HG03457 (cell line): ENCODE data around the gene CYBC1.
A peak's percentile ranks its signal among the peaks of the same experiment; 100 is the strongest.

Experiments
- ATAC-seq: cut with Tn5 transposase; IDR thresholded peaks from one replicate; pipeline ENCODE4 v1.9.1; 2021; ENCODE audit warnings: moderate number of reproducible peaks; ENCODE audit not compliant: unreplicated experiment

CYBC1 gene

DNA sequence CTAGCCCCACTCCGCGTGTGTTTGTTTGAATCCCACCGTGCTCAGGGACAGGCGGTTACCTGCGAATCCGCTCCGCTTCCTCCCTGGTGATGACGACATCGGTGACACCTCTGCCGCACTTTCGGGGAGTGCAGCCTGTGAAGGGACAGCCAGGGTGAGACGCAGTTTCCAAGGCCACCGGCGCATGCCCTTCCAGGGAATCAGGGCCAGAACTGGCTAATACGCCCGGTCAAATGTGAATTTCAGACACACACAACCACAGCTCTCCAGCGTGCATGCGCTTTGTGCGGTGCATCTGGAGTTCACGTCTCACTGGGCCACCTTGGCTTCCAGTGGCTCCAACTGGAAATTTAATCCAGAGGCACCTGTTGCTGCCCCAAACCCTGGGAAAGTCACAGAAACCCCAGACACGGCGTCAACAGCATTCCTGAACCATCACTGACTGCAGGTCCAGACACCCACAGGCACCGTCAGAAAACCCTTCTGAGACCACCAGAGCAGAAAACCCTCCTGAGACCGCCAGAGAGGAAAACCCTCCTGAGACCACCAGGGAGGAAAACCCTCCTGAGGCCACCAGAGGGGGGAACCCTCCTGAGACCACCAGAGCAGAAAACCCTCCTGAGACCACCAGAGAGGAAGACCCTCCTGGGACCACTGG, 39.0 kb downstream of the CYBC1 start:
- no peak for ATAC-seq

DNA sequence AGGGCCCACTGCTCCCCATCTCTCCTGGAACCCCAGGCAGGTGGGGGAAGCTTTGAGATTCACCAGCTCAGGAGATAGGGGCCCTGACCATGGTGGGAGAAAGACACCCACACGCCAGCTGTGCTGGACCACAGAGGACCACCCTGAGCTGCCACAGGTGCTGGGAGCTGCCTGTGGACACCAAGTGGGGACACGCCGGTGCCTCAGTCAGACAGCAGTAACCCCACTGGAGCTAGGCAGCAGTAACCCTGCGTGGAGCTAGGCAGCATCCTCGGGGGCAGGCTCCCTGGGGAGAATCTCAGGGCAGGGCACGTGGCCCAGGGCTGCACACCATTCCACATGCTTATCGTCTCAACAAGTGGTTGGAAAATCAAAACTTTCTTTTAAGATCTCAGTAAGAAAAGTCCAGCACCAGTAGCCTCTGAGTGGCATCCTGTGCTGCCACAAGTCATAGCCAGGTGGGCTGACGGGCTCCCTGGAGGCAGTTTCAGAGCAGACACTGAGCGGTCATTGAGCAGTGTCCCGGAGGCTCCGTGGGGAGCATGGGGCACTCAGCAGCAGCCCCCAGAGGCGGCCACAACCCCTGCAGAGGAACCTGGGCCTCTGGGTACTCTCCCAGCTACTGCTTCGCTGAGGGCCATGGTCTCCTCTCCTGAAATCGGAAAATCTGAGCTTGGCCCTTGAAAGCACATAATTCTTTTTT, 40.4 kb downstream of the CYBC1 start:
- ATAC-seq = no peak

DNA sequence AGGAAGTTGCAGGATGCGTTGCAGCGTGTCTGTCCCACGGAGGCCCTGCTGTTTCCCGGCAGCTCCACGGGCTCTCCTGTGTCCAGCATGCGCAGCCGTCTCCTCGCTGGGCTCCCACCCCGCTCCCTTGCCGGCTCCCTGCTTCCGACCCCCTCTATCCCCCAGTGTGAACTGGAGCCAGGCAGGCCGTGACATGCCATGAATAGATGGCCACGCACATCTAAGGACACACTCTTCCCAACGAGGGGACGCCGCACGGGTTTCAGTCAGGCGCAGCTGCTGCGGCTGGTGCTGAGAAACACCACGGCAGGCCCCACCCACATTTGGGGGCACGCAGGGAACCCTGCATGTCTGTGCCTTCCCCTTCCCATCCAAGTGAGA, 41.6 kb downstream of the CYBC1 start:
- ATAC-seq = no peak

DNA sequence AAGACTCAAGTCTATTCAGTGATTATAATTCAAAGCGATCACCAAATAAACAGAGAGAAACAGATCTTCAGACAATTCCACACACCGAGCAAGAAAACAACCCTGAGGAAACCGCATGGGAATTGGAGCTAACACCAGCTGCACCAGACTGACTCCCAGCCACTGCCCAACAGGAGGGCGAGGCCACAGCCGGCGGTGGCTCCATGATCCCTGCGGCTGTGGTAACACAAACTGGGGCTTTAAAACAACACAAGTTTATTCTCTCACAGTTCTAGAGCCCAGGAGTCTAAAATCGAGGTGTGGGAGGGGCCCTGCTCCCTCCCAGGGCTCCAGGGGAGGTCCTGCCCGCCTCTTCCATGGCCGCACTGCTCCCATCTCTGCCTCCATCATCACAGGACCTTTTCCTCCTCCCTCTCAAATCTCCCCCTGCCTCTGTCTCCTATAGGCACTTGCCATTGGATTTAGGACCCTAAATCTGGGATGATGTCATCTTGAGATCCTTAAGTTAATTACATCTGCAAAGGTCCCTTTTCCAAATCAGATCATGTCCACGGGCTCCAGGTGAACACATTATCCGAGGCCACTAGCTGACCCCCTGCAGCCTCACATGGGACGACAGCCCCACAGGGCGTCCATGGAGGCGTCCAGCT, 42.1 kb downstream of the CYBC1 start:
- no peak for ATAC-seq

DNA sequence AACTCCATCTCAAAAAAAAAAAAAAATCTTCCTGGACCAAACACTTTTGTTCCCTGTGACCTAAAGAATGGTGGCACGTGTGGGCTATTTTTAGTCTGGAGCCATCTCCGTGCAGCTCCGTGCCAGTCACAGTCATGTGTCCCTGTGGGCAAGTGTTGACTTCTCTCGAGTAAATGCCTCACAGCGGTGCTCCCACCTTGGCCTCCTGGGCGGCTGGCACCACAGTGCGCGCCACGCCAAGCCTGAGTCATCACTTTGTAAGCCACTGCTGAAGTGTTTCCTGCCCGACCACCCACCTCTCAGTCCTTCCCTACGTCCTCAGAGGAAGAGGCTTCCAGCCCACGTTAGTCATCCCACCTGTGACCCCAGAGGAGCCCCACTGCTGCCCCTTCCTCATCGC, 43.3 kb downstream of the CYBC1 start:
- ATAC-seq = no peak

DNA sequence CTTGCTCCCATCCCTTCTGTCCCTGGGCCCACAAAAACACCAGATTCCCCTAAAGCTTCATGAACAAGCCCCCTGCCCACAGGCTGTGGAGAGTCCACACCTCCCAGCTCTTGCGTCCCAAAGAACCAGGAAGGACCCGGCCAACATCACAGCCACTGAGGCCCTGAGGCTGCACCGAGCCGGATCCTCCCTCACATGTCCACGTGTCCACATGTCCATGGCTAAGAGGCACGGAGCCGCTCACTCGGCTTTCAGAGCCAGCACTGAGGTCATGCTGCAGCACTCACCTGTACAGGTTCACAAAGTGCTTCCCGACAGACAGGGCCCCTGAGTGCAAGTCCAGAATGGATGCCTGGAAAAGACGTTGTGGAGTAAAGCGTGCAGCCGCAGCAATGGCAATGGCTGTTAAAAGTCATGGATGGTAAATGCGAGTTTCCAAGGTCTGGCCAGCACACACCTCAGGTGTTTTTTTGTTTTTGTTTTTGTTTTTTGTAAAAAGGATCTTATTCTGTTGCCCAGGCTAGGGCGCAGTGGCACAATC, 44.4 kb downstream of the CYBC1 start:
- no peak for ATAC-seq

DNA sequence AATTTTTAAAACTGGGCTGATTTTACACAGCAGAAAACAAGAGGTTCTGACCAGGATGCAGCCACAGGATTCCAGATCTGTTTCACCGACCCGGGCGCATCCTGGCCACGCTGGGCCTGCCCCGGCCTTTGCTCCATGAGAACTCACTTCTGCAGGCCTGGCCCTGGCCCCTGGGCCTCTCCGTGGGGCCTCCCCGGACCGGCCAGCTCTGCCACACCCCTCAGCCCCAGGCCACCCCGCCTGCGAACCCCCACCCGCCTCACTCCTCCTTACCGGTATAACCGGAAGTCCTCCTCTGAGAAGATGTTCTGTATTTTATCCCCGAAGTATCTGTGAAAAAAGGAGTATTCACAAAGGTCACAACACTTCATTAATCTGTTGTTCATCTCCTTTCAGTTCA, 45.5 kb downstream of the CYBC1 start:
- ATAC-seq = no peak

DNA sequence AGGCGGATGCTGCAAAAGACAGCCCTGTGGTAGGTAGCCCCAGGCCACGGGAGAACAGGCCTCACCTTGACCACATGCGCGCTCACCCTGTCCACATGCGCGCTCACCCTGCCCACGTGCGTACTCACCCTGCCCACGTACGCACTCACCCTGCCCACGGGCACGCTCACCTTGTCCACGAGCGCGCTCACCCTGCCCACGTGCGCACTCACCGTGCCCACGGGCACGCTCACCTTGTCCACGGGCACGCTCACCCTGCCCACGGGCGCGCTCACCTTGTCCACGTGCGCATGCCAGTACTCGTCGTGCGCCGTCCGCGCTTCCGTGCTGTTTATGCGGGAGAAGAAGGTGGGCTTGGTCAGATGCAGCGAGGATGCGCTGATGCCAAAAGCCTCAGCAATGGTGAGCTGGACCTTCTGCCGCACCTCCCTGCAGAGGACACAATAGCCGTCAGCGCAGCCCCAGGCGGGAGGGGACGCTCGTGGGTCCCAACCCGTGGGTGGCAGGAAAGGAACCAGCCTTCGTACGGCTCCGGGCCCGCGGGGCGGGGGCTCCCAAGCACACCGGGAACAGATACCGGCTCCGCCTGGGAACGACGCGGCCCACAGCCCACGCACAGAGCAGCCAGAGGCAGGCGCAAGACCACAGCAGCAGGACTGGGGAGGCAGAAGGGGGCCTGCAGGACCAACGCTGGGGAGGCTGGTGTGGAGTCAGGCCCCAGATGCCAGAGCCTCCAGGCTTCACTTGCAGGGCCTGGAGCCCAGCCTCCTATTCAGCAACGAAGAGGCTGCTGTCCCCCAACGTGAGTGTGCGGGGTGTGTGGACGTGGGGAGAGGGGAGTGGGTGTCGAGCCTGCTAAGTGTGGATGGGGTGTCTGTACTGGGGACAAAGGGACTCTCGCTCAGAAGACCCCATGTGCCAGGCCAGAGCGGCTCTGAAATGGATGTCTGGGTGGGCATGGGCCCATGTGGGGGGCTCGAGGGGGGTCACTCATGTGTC, 46.6 kb downstream of the CYBC1 start:
- ATAC-seq = no peak

DNA sequence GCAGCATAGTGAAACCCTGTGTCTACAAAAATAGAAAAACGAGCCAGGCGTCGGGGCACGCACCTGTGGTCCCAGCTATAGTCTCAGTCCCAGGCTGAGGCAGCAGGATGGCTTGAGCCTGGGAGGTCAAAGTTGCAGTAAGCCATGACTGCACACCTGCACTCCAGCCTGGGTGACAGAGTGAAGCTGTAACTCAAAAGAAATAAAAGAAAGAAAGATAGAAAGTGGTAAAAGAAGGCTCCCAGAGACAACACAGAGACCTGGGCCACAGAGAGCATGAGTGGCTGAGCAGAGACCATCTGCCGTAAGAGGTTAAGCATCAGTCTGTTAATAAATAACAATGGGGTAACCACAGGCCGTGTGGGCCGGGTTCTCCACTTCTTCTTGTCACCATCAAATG, 47.7 kb downstream of the CYBC1 start:
- peak; percentile 49 for ATAC-seq

DNA sequence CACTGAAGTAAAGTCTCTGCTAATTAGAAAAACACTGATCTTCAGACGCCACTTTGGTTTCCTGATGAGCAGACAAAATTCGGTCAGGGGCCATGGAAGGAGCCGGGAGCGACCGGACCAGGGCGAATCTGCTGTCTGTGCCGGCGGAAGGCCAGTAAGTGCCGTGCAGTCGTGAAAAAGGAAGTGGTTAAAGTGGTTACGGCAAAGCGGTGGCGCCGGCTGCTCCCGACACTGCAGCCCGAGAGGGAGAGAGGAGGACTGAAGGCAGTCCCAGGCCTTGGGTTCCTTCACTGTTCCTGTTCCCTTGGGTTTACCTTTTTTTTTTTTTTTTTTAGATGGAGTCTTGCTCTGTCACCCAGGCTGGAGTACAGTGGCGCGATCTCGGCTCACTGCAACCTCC, 49.7 kb downstream of the CYBC1 start:
- ATAC-seq = no peak

DNA sequence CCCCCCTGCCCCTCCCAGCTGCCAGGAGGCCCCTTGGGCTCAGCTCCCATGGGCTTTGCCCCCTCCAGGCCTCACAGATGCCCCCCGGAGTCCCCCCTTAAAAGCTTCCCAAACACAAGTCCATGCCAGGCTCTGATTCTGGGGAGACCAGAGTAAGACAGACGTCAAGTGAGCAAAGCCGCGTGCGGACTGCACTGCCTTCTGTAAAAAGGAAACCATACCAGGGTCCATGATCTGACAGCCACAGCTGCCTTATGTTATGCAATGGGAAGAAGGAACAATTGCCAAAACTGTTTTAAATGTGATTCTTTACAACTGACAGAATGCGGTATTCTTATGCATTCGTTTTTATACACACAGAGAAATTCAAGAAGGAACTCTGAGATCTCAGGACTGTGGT, 50.3 kb downstream of the CYBC1 start:
- ATAC-seq = no peak

DNA sequence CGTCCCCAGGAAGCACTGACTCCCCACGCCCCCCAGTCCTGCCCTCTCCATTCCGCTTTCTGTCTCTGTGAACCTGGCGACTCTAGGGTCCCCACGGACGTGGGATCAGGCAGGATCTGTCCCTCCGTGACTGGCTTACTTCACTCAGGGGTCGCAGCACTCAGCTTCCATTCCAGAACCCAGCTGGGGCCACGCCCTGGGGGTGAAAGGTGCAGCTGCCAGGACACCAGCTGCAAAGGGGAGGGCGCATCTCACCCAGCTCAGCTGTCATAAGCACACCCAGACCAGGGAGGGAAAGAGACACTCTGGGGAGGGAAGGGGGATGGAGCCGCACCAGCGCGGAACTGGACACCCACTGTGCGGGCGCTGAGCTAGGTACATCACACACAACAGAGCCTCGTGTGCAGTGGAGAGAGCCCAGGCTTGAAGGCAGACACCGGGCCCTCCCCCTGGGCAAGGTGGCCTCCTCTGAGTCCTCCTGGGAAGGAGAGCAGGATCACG, 50.9 kb downstream of the CYBC1 start:
- no peak for ATAC-seq

DNA sequence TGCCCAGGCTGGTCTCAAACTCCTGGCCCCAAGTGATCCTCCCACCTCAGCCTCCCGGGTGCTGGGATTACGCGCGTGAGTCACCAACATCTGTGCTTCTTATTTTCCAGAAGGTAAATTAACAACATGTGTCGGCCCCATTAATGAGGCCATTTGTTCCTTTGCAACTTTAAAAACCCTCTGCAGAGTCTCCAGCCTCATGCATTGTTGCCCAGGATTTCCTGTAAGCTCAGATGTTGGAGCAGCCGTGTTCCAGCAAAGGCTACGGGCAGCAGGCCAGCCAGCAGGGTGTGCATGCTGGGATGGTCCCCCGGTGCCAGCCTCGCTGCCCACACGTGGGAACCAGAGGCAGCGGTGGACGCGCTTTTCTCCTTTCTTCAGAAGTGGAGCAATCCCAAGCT, 51.5 kb downstream of the CYBC1 start:
- ATAC-seq = no peak

DNA sequence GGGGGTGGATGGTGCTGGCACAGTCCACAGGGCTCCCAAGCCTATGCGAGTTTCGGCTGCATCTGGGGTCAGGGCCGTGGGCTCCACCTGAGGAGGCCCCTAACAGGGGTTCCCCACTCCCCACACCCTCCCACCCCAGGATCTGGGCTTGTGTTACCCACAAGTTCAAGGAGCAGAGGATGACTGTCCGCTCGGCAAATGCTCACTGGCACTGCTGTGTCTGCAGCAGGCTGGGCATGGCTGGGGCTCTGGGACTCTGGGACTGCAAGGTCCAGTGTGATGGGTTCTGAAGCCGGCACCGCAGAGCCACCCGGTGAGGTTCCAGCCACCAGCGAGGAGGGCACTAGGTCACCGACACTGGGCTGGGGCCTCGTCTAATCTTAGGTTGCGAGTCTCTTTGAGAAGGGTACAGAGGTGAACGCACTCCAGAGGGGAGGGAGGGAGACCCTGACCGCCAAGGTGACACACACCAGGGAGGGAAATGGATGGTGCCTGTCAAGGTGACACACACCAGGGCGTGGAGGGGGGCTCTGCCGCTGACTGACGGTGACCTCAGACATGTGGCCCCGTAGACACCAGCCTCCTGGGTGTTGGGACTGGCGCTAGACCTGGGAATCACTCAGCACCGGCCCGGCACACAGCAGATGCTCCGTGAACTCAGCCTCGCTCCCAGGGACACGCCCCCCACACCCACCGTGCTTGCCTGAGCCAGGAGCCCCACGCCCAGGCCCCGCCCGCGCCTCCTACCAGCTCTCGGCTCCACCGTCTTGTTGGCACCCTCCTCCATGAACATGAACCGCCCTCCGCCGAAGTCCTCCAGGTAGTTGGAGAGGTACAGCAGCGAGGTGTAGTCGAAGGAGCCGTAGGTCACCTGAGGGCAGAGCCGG, 52.9 kb downstream of the CYBC1 start:
- ATAC-seq = no peak

DNA sequence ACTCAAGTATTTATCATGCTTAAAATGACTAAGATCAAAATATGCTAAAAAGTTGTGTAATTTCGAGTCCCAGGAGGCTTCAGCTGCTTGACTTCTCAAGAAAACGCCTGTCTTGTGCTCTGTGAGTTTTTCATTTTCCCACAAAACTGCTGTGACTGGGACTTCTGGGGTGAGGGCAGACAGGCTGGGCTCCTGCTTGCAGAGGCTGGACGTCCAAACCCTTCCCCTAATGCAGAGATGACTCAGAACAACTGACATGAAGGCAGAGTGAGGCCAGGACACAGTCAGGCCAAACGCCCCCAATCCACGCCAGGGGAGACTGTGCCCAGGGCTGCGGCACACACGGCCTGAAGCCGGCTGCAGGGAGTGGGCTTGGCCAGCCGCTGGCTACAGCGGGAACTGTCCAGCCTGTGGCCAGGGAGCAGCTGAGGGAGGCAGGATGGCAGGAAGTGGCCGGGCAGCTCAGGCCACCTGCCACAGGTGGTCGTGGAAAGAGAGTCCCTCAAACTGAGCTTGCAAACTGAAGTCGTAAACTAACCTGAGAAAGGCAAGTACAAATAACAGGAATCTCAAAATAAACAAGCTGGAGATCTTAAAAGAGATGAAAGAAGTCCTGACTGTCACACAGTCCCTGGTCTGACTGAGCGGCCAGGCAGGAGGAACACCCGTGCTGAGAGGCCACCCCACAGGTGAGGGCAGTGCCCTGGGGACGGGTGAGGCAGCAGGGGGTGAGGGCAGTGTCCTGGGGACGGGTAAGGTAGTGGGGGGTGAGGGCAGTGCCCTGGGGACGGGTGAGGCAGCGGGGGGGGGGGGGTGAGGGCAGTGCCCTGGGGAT, 53.7 kb downstream of the CYBC1 start:
- no peak for ATAC-seq

DNA sequence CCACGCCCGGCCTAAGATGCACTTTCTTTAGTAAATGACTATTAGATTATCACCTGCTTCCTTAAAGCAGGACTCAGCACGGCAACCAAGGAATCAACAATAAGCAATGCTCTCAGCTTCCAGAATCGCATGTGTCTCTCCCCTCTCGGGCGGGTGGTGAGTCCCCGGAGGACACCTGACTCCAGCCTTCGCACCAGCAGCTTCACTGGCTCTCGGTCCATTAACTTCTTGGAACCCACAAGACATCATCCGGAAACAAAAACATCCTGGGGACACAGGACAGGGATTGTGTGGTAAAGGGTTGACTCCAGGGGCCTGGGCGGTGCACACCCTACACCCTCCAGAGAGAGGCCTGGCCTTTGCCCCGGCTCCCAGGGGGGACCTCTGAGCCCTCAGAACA, 56.3 kb downstream of the CYBC1 start:
- no peak for ATAC-seq

DNA sequence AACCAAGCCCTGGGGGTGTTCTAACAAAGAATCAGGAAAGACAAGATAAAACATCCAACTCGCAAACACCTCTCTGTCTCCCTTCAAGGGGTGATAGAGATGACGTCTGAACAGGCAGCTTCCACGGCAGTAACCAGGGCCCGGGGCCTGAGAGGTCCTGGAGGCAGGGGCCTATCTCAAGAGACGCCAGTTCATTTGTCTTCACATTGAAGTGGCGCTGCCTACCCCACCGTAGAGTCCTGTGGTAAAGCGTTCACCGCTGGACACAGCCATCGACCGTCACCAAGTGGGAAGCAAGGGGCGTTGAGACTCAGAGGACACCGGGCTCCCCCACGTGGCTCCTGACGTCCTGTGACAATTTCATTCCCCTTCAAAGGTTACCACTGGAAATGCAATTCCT, 57.6 kb downstream of the CYBC1 start:
- ATAC-seq = no peak
